COLO829 (cell line): ENCODE measurements around the gene LY6G5C.

Source experiments
- DNase-seq: peaks from one replicate; pipeline ENCODE4 v3.0.0; 2012; ENCODE audit warnings: low spot score

The LY6G5C gene

GRCh38 chr6:31662124-31662723, 18.6 kb downstream of the LY6G5C start:
- no peak for DNase-seq

DNA sequence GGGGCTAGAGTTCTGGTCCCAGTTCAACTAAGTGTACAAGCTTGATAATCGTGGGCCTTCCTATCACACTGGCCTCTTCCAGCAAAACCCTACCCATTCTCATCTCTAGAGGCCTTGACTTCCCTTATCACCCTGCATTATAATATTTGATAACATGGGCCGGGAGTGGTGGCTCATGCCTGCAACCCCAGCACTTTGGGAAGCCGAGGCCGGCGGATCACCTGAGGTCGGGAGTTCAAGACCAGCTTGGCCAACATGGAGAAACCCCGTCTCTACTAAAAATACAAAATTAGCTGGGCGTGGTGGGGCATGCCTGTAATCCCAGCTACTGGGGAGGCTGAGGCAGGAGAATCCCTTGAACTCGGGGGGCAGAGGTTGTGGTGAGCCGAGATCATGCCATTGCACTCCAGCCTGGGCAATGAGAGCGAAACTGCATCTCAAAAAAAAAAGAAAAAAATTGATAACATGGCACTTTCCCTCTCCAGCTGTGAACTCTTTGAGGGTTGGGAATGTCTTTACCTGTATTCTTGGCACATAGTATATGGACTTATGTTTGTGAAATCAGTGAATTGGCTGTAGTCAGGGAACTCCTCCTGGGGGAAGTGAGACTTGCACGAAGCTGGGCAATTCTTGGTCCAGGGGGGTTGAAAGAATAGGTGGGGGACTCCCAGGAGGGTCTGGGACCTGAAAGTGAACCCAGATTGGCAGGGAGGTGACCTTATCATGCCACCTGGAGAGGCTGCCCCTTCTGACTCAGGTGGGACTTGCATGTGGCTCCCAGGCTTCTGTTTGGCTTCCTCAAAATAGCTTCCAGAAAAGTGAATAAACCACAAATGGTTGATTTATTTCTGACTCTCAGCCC, 19.4 kb downstream of the LY6G5C start:
- DNase-seq = no peak

GRCh38 chr6:31660381-31661261, 20.2 kb downstream of the LY6G5C start, which contains the start of gene C6orf47:
Gene C6orf47, minus strand, starts transcription at chr6:31660778. Its CDS starts 831 bp downstream, at chr6:31659947.
- peak; percentile 68 for DNase-seq

DNA sequence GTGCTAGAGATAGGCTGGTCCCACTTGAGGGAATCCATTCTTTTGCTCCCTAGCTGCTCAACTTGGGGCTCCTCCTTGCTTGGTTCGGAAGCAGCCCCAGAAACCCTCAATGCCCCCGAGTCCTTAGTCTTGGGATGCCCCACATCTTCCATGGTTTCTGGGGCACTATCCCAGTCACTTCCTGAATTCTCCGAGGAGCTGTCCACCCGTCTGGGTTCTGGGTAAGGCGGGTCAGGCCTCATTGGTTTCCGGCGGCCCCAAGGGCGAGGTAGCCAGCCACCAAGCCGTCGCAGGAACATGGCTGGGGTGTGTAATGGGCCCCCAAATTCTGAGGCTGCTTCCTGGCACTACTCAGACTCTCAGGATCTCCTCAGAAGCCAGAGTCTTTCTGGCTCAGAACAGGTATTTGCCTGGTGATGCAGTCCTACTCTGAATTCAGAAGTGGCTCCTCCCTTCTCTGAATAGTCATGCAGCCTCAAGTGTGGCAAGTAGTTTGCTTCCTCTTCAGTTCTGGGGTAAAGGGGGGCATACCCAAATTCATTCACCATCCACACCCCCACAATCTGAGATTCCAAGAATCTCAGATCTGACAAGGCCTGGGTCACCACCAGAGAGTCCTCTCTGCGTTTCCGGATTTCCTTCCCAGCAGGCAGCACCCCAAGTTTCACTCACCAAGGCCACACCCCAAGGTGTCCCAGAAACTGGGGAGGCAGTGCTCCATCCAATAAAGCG, 21.1 kb downstream of the LY6G5C start:
- no peak for DNase-seq

DNA sequence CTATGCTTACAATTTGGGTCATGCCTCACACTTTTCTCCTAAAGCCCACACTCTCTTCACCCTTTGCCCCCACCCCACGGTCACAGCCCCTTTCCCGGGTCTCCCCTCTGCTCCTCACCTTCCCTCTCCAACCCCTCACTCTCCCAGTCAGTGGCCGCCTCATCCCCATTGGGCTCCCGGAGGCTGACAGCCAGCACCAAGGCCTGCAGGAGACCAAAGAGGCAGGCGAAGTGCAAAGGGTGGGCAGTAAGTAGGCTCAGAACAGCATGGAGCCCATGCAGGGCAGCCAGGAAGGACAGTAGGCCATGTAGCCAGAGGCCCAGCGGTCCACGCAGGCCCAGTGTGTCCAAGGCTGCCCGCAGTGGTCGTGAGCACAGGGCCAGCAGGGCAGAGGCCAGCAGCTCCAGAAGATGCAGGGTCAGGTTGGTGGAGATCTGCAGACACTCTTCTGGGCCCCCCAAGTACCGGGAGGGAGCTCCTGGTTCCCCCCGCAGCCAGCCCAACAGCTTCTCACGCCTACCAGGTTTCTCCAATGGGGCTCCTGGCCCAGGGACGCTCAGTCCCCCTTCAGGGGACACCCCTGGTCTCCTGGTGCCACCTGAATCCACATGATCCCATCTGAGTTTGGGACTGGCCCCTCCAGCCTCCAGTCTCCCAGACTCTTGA, 21.8 kb downstream of the LY6G5C start:
- DNase-seq = no peak

GRCh38 chr6:31658158-31658688, 22.6 kb downstream of the LY6G5C start:
- no peak for DNase-seq

DNA sequence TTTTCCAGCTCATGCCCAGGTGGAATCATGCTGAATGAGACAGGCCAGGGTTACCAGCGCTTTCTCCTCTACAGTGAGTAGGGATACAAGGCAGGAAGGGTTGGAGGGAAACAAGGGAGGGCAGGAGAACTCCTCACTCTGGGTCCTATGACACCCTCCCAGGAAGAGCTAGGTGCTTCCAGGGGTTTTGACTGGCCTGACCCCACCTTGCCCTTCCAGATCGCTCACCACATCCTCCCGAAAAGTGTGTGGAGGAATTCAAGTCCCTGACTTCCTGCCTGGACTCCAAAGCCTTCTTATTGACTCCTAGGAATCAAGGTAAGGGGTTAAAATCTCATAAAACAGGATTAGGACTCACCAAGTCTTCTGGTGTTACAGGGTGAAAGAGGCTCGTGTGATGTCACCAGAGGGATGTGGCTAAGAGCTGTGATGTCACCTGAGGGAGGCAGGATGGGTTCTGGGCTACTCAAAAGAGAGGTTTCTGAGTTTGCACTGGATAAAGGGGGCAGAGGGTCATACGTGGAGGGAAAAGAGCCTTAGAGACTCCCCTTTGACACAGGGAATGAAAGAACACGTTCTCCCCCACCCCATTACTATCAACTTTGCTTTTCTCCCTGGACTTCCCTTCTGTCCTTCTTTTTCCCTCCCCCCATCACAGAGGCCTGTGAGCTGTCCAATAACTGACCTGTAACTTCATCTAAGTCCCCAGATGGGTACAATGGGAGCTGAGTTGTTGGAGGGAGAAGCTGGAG, 23.3 kb downstream of the LY6G5C start:
- no peak for DNase-seq

DNA sequence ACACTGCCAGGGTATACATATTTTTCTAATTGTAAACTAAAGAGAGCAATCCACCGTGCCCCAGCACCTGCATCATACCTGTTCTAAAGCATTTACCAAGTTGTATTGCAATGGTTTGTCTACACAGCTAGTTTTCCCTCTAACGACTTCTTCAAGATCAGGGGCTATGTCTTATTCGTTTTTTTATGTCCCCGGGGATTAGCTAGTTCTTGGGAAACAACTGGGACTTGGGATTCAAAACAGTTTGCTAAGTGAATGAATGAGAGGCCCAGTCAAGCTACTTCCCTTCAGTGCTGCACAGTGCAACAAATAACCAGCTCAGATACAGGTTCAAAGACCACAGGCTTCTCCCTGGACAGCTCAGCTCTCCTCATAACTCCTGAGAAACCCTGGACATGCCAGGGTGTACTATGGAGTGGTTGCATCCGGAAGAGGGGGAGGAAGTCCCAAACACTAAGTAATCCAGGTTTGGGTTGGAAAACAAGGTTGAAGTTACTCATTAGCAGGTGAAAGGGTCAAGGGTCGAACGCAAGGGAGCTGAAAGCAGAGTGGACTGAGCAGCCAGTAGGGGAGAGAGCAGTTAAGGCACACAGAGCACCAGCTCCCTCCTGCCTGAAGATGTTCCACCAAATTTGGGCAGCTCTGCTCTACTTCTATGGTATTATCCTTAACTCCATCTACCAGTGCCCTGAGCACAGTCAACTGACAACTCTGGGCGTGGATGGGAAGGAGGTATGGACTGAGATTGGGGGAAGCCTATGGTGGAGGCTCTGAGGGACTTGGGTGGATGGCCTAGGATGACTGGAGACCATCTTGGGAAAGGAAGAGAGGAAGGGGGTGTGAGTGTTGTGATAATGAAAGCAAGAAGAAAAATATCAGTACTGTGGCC, 25.3 kb downstream of the LY6G5C start, which contains the start of gene APOM:
Gene APOM, plus strand, starts transcription at position 546 of the 889 bp plus-strand sequence. Its CDS starts 73 bp downstream, at position 619.
- DNase-seq = no peak

DNA sequence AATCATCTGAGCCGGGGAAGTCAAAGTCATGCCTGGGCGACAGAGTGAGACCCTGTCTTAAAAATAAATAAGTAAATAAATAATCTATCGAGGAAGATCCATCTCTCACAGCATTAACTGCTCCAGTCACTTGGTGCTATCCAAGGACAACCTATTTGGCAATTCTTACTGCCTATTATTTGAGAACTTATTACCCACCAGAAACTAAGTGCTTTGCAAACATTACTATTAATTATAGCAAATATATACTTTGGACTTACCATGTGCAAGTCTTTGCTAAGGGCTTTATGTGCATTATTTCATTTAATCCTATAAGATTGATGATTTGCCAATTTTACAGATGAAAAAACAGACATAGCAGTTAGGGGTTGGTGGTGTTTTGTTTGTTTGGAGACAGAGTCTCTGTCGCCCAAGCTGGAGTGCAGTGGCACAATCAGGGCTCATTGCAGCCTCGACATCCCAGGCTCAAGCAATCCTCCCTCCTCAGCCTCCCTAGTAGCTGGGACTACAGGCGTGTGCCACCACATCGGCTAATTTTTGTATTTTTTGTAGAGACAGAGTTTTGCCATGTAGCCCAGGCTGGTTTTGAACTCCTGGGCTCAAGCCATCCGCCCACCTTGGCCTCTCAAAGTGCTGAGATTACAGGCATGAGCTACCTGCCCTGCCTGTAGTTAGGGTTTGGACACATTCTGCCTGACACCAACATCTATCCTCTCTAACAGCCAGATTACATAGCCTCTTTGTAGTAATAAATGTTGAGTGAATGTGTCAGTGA, 26.1 kb downstream of the LY6G5C start:
- DNase-seq = no peak

DNA sequence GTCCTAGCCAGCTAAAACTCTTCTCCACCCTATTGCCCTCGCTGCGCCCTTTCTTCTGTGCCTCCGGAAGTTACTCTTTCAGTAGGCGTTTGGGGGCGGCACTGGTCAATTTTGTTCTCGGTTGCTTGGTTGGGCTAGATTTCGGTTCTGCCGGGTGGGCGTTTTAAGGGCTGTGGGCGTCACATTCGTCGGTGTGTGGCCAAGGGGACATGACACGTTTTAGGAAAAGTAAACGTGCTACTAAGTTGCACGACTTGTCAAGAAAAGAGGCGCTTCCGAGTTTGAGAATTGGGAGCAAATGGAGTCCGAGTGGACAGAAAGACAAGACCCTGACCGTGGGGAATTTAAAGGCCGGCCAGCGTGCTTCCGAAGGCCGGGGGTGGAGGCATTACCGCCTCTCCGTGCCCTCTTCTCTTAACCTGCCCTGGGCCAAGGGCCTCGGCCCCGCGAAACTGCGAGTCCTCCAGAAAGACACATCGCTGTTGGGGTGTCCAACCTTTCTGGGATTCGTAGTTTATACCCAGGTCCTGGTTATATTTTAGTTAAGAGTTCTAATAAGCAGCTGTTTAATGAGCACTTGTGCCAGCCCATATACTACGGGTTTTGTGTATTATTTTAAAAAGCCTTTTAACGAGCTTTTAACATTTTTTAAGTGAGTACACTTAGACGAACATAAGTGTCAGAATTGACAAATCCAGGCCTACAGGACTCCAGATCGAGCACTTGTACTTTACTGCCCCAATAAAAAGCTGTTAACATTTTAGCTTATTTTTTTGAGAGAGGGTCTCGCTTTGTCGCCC, 27.7 kb downstream of the LY6G5C start:
- DNase-seq = peak; percentile 93

- peak; percentile 83 for DNase-seq
Observed at GRCh38 chr6:31651602-31652191, 29.2 kb downstream of the LY6G5C start.

DNA sequence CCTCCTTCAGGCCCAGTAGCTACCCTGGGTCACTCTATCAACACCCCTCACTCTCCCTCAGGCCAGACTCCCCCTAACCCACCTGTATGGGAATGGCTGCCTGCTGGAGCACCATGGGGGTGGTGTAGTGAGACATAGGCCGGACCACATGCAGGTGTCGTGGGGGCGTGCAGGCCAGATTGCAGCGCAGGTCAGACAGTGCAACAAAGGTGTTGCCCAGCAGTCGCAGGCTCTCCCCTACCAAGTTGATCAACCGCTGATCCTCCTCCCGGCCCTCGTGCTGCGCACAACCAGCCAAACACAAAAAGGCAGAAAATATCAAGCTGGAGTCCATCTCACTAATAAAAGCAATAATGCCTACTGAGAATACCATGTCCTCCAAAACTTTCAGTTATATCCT, 35.5 kb downstream of the LY6G5C start:
- no peak for DNase-seq

DNA sequence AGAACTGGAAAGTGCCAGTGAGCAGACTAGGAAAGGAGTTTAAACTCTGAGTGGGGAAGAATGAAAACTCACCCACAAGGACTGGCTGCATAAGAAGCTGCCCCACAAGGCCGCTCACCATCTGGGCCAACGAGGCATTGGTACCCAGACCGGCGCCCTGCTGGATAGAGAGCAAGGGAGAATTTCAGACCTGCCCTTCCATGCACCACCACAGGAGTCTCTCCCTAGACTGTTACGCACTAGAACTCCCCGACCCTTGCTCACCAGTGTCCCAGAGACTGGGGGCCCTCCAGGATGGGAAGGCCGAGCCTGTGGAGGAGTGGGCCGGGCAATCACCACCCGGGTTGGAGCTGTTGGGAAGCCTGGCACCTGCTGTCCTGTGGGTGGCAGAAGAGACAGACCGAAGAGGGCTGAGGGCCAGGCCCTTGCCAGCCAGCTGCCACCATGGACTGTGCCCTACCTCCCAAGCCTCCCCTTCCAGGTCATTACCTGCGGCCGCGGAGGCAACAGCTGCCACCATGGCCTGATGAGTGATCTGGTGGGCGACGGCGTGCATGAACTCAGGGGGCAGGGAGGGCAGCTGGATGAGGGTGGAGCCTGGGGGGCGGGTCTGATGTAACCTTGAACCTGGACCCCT, 36.9 kb downstream of the LY6G5C start:
- DNase-seq = no peak

GRCh38 chr6:31642798-31643570, 37.9 kb downstream of the LY6G5C start:
- DNase-seq = no peak

DNA sequence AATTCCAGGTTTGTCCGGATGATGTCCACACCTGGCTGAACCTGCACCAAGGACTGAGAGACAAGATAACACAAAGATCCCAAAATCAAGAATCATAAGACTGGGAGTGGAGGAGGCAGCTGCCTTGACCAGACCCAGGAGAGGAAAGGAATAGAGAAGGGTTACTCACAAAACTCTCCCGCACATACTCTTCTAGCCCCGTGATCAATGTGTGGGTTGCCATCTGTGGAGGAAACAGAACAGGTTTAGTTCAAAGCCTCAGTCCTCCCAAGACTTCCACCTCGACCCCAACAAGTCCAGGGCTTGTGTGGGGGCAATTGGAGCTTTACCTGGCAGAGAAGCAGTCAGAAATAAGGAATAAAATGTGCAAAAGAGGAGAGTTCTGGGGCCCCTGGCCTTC, 39.5 kb downstream of the LY6G5C start:
- no peak for DNase-seq

DNA sequence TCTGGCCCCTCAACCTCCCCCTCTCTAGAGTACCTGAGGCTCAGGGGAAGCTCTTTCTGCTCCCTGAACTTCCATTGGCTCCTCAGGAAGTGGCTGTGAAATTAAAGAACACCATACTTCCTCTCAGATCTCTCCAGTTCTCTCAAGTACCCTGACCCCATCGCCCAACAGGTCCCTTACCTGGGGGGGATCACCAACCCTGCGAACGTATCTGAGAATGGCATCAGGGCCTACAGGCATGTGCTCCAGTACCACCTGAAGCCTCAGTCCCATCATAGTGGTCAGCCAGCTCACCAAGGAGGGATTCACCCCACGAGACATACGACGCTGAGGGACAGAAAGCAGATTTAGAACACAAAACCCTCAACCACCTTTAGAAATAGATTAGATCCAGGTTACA, 40.3 kb downstream of the LY6G5C start:
- DNase-seq = no peak
